NCI-H1048 (cell line): Measurements from ENCODE around the gene KAZALD1.

Experiments used
- DNase-seq: peaks from one replicate; lab custom pipeline; 2025; lab: John Stamatoyannopoulos, UW

The KAZALD1 gene

DNA sequence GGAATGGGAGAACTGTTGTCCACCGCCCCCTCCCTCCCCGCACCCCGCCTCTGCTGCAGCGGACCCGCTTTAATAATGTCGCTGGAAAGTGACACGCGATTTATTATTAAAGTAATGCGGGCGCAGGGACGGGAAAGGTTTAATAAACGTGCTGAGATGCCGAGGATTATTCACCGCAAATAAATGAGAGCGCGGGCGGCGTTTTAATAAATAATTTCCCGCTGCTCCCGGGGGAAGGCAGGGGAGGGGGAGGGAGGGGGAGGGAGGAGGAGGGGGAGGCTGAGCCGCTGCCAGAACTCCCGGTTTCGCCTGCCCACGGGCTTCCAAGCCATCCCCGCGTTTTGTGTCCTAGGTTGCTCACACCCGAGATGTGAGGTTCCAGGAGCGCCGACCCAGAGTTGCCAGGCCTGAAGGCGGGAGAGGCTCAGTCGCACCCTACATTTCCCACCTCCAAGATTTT is 5.1 kb downstream of the KAZALD1 start:
- no peak for DNase-seq

DNA sequence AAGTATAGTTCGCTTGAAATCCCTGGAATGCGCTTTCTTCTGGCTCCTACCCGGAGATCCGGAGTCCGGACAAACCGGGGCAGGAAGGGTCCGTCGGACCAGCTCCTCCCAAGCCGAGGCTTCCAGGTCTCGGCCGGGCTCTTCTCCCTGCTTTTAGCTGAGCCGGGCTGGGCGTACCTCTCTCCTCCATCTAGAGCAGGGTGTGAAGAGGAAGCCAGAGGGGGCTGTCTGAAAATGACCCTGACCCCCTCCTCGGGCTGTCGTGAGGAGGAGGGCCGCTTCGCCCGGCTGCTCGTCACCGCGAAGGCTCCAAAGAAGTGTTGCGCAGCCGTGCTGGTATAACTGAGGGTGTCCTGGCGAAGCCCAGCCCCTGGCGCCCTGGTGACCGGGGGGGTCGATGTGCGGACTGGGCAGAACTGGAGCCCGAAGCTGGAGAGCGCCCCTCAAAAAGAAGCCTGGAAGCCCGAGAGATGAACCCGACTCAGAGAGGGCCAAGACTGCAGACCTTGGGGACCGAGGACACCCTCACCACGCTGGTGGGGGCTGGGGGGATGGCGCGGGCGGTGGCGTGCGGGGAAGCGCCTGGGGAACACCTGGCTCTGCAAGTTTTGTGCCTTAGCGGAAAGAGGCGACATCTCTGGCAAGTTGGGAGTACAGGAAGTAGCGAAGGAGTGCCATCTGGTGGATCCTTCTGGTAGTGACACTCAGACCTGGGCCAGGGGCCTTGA is 5.7 kb downstream of the KAZALD1 start:
- DNase-seq, result peak; percentile 69

DNA sequence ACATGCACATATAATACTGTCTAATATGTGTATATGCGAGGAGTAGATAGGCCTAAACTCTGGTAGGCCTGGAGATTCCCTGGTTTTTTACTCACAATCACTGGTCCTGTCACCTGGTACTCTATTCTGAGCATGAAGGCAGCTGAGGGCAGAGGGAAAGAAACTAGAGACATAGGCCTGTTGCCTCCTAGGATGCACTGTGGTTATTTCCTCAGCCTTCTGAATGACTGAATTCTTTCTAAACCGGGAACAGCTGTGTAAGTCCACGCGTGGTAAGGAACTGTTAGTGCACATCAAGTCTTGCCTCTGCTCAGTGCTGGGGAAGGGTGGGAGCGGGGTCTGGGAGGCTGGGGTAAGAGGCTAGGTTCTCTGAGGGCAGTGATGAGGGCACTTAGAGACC is 7.7 kb downstream of the KAZALD1 start:
- DNase-seq, result no peak

DNA sequence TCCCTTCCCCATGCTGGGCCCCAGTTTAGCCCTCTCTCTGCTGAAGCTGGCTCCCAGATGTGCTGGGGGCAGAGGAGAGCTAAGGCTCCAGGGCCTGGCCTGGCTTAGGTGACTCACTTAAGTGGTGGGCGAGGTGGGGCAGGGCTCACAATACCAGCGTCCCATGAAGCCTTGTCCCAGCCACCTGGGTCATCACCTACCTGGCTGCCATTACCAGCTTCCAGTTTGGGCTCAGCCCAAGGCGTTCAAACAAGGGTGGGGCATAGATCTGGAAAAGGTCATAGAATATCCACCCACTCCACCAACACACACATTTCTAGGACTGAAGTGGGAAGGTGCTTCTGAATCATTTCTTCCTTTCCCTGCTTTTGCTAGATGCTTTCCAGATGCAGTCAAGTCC is 8.3 kb downstream of the KAZALD1 start:
- no peak for DNase-seq

DNA sequence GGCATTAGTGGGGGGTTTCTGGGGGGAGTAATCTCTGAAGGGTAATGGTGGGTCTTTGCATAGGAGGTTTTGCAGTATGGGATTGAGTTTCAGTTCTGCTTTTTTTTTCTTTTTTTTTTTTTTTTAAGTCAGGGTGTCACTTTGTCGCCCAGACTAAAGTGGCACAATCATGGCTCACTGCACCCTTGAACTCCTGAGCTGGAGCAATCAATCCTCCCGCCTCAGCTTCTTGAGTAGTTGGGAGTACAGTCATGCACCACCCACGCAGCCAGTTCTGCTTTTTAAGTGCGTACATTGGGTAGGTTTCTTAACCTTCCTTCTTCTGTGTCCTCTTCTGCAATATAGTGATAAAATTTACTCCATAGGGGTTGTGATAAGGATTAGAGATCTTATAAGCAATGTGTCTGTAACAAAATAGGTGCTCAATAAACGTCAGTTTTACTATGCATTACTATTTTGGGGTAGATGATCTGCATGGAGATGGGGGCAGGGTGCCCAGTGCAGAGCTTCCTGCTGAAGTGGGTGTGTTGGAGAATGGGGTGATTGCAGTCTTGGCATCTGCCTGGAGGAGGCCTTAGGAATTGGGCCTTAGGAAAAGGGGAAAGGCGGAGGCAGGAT is 9.6 kb downstream of the KAZALD1 start:
- DNase-seq, result no peak

DNA sequence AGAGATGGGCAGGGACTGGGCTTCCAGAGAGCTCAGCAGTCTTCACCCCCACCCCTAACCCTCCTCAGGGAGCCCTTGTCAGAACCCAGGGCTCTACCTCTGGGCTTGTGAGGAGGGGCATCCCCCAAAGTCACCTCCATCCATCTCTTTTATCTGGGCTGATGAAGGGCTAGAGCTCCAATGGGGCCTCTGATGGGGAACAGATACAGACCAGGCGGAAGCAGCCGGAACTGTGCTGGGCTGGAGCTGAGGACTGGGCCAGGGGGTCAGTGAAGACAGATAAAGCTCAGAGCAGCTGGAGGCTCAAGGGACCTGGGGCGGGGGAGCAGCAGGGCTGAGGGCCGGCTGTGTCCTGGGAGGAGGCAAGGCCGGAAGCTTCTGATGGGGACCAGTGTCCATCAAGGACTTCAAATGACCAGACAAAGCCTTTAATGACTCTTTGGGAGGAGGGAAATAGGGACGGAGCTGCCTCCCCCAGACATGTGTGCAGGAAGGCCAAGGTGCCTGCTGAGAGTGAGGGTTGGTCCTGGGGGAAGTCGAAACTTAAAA is 10.2 kb downstream of the KAZALD1 start:
- no peak for DNase-seq

DNA sequence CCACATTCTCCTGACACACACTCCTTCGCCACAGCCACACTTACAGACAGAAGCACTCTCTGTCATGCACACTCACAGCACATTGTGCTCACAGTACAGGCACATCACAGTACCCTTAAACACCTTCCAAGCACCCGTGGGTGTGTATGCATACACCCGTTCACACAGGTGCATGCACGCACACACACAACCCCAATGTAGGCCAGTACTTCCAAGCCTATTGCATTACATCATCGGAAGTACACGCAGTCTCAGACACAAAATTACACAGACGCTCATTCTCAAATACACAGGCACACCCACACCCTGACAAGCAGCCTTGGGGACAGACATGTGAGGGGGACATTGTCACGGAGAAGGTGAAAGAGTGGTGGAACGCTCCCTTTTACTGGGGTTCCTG is 11.1 kb downstream of the KAZALD1 start:
- no peak for DNase-seq

DNA sequence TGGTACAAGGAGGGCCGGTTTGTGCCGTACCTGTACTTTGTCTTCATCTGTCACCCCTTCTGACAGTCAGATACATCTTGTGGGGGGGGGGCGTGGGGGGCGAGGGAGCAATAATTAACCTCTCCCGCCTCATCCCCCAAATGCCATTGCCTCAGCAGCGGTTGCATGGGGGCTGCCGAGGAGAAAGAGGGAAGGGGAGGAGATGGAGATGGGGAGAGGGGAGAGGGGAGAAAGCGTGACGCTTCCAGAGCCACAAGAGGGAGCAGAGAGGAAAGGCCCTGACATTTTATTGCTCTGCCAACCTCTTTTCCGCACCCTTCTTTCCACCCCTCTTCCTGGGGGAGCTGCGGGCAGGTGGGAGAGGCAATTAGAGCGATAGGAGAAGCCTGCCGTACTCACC is 11.8 kb downstream of the KAZALD1 start:
- no peak for DNase-seq

DNA sequence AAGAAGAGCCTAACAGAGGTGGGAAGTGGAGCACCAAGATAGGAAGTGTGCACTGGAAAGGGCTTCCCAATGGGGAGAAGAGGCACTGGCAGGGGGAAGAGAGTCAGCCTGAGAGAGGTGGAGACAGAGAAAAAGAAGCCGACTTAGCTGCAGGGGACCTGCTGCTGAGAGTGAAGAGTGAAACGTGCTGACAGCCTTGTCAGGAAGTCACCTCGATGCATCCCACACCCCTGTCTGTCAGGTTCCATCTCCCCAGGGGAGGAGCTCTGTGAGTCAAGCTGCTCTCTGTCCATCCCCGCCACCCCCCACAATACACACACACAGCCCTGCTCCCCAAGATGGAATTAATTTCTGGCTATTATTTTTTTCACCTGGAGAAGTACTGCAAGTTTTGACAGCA is 14.0 kb downstream of the KAZALD1 start:
- no peak for DNase-seq

DNA sequence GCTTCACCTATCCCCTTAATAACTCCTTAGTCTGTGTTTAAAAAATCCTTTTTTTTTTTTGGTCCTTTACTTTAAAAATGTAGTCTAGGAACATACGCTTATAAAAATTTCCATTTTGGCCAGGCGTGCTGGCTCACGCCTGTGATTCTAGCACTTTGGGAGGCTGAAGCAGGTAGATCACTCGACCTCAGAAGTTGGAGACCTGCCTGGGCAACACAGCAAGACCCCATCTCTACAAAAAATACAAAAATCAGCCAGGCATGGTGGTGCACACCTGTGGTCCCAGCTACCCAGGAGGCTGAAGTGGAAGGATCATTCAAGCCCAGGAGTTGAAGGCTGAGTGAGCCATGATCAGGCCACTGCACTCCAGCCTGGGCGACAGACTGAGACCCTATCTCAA is 14.8 kb downstream of the KAZALD1 start:
- DNase-seq, result no peak

DNA sequence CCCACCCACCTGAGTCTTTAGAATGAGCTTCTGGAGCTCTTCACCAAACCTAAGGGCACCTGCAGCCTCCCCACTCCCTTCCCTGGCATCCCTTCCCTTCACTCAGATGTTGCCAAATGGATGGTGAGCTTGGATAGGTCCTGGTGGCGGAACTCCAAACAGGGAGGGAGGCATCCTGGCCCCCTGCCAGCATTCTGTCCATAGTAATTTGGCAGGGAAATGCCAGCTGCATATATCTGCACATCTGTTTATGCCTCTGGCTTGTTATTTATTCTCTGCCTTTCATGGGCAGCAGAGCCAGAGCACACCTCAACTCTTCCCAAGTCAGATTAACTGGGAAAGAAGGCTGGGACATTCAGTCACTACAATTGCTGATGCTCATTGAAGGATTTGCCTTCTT is 18.1 kb downstream of the KAZALD1 start:
- DNase-seq, result no peak

DNA sequence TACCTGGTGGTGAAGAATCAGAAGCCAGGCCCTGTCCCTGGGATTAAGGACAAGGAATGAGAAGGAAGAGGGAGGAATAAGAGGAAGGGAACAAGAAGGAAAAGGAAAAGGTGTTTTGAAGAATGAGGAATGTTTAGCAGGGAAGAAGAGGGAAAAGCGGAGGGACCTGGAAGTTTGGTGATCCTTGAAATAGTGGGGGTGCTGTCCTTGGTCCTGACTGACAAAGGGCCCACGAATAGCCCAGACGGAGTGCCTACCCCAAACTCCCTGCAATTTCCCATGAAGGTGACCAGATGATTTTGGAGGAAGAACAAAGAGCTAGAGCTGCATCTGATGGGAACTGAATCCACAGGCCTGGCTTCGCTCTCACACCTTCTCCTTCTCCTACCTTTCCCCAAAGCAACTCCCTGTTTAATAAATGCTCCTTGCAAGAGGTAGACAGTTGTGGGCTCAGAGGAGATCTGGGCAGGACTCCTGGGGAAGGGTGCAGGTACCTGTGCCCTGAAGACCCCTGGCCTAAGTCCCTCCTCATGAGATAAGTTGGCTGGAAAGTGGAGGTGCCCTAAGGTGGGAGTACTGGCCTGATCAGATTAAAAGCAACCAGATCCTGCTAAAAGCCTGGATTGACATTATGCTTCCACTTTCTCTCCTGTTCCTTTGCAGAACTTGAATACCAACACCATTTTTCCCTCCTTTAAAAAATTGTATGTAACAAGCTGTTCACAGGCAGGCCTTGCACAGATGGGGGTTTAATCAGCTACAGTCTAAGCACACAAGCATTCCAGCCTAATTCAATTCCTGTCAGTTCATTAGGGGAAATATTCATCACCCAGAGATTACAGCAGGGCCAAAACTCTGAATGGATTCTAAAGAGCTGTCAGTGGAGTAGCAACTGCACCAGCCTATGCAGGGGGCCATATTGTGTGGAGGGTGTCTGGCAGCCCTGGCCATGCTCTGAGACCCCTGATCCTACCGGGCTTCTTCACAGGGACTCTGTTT is 19.4 kb downstream of the KAZALD1 start:
- no peak for DNase-seq

DNA sequence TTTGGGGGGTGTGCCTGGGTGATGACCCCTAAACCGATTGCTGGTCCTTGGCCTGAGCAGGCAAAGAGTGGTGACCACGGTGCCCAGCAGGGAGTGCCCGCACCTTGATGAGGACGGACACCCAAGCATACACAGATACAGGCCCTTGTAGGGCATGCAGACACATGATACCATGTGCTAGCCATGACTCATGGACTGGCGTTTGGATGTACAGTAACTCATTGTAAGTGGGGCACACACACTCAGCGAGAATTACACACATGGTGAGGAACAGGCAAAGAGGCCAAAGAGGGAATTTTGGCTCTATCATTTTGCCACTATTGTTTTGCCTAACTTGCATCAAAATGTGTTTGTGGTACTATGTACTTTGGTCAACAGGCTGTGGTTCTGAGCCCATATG is 24.1 kb downstream of the KAZALD1 start:
- no peak for DNase-seq

DNA sequence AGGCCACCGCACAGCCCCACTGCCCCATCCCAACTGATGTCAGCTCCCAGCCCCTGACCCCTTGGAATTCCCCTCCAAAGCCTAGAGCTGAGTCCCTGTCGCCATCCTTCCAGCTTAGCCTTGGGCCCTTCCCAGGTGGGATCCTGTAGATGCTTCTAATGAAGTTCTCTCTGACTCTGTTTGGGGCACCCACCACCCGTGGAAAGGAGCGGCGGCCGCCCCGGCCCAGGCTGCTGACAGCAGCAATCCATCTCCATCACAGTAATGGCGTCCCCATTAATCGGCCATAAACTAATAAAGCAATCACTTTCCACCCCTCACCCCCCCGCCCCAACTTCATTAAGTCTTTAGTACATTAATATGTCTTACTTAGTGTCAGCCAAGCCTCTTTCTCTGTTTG is 25.6 kb downstream of the KAZALD1 start:
- no peak for DNase-seq

DNA sequence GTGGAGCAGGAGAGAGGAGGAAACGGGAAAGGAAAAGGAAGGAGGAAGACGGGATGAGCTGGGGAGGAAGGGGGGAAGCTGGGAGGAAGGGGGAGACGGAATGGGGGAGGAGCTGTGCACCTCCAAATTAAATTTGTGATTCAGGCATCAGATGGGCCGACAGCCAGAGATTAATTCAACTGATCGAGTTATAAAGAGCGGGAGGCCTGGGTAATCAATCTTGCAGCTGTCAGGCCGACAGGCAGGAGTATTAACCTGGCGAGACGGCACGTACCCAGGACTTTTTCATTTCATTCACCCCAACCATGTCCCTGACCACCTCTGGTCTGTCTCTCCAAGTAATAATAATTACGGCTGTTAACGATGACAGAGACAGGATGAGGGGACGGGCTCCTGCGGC is 26.2 kb downstream of the KAZALD1 start:
- no peak for DNase-seq

DNA sequence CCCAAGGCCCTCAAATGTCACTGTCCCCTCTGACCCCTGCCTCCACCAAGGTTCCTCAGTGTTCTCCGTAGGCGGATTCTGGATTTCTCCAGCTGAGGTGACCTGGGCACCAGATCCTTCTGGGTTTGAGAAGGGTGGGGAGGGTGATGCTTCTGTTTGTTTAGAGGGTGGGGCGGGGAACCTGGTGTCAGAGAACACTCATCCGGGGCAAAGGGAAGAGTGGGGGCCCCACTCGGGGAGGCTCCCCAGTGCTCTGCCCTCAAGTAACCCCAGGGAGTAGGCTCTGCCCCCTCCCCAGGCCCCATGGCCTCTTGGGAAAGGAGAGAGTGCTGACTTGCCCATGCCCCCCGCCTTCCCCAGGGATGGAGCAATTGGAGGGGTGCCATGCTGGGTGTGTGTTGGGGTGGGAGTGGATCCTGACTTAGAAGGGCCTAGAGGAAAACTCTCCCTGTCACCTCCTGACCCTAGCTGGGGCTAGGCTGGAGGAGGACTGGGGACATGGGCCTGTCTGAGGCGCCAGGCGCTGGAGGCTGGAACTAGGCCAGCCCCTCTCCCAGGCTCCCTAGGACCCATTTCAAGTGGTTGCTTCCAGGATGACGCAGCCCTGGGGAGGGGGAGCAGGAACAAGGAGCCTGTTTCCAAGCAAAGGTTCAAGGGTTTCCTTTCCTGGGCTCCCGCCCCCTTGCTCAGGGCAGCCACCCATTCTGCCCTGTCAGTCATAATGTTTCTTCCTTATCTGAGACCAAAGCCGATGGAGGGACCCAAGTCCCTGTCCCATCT is 27.9 kb downstream of the KAZALD1 start:
- no peak for DNase-seq

DNA sequence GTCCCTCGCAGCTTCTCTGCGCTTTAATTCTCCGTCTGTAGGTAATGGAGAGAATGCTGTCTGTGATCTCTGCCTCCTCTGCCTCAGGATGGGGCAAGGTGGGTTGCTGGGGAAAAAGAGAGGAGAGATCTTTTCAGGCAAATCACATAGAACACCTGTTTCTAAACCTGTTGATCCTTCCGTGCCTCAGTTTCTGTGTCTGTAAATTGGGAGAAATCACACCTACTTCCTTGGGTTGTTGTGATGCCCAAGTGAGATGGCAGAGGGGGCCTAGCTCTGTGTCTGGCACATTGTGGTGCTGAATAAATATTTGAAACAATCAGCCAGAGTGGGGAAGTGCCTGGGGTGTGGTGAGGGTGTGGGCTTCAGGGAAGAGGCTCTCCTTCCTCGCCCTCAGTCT is 28.8 kb downstream of the KAZALD1 start:
- DNase-seq, result no peak

DNA sequence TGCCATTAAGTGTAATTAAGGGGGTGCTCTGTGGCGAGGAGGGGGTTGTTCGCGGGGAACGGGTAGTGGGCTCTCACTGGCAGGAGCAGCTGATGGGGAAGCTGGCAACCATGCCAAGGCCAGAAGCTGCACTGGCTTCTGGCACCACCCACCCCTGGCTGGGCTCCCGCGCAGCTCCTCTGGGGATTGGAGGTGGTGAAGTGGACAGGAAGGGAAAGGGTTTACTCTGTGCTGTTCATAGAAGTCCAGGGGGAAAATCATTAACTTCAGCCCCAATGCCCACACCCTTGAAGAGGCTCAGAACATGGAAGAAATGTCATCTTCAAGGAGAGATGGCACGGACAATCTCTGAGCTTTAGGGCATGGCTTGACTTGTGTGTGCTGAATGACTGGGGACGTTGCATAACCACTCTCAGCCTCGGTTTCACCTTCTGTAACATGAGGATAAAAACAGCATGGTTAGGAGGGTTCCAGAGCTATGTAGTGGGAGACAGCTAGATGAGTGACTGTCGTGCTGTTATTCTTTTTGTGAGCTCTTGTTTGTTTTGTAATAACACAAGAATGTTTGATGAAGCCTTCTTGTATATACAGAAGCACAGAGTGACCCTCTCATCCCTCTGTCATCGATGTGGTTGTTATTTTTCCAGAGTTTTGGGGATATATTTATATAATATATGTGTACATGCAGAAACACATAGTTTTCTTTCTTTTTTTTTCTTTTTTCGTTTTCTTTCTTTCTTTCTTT is 29.9 kb downstream of the KAZALD1 start:
- DNase-seq, result no peak

DNA sequence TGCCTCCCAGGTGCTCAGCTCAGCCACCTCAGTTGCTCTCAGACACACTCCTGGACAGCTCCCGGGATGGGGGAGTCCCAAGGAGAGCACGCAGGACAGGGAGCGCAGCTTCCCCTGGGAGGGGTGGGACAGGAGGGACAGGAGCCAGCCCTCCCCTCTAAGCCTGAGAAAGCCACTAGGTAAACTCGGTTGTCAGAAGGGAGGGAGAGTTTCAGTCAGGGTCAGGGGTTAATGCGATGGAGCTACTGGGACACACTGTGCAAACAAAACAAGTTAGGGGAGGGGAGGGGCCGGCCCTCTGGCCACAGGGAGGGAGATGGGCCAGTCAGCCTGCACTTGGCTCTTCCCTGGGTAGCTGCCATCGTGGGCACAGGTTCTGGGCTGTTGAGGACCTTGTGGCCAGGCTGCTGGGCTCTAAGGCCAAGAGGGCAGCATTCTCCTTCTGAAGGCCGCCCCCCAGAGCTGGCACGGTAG is 31.1 kb downstream of the KAZALD1 start:
- no peak for DNase-seq

DNA sequence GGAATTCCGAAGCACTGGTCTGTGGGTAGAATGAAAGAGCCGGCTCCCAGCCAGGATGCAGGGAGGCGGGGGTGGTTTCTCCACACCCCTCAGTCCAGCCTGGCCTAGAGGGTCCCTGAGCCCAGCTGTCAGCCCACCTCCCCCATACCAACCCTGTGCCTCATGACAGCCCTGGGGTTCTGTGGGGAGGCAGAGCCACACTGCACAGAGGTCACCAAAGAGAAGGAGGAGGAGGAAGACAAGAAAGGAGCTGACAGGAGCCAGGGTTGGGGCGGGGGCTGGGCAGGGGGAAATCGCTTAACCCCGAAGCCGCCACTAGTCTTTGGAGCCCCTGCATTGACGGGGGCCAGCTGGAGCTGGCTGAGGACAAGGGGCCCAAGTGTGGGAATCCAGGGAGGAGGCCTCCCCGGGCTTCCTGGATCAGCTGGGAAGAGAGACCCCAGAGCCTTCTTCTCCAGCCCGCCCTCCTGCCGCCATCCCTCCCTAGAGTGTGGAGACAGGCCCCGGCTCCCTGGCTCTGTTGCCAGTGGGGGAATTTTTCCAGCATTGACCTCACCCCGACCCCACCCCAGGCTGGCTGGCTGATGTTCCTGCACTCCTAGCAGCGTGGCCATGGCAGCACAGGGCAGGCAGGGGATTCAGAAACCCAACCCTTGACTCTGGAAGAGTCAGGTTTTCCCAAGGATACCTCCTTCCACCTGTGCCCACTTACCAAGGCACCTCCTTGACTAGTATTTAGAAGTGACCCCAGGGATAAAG is 32.5 kb downstream of the KAZALD1 start:
- DNase-seq, result no peak
